T-helper 1 cell (primary cell): ENCODE measurements around the gene PKIG.
A peak's percentile ranks its signal among the peaks of the same experiment; 100 is the strongest.
"Not testable (repeated sequence)": the region's sequence is repeated elsewhere in the genome, so short reads cannot be mapped to it uniquely, and the experiment has no call there.

Experiments used
- DNase-seq, 5 donors: peaks; one replicate each; pipeline ENCODE4 v3.0.0-alpha.2; 2012 to 2020

PKIG gene

DNA sequence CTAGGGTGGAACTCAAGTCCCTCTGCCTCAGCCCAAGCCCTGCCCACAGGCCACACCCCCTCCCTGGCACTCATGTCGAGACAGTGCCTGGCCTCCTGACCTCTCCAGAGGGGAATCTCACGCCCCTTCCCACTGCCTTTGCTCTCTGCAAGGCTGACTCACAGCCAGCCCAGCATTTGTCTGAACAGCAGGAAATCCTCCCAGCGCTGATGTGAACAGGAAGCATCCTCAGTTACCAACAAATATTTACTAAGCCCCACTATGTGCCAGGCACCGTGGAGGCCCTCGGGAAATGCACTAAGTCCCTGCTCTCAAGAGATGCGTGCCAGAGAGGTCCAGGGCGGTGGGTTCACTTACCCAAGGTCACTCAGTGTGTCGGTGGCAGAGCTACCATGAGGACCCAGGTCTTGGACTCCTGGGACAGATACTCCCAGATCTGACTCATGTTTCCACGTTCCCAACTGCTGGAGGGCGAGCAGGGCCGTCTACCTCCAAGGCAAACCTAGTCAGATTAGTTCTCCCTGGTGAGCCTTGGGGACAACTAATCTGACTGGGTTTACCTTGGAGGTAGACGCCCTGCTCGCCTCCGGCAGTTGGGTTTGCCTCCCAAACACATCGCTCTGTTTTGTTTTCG, 61.3 kb downstream of the PKIG start:
- DNase-seq: peak; percentile 31 to 63 (median 50)

DNA sequence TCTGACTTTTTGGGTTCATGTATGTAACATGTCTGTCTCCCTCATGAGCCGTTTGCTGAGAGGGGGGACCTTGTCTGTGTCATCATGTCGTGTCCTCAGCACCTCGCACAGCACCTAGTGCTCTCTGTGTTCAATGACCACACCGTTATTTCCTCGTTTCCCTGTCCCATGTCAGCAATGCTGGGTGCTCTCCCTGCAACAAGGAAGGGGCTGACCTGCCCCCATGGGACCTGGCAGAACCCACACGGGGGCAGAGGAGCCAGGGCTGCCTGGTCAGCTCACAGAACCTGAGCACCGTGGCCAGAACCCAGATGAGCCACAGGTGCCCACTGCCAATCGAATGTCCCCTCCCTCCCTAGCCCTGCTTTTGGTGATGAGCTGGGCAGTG, 61.8 kb downstream of the PKIG start:
- DNase-seq: peak in 2 of 5 donors; percentile 9 to 16

DNA sequence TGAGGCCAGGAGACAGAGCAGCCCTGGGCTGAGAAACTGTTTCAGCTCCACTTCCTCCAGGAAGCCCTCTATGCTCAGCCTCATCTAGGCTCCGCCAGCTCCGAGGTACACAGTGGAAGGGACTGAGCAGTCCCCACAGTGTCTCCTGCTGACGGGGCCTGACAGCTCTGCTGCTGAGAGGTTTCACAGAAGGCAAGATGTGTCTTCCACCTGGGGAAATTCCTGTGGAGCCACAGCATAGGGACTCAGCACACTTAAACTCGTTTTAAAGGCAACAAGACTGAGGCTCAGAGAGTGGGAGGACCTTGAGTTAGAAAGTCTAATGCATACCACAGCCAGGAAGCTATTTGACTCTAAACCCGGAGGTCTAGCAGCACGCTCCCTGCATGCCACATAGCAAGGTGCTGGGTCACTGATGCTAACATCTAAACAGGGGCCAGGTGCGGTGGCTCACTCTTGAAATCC, 62.3 kb downstream of the PKIG start:
- peak in 4 of 5 donors; percentile 33 to 70 (median 40) for DNase-seq

DNA sequence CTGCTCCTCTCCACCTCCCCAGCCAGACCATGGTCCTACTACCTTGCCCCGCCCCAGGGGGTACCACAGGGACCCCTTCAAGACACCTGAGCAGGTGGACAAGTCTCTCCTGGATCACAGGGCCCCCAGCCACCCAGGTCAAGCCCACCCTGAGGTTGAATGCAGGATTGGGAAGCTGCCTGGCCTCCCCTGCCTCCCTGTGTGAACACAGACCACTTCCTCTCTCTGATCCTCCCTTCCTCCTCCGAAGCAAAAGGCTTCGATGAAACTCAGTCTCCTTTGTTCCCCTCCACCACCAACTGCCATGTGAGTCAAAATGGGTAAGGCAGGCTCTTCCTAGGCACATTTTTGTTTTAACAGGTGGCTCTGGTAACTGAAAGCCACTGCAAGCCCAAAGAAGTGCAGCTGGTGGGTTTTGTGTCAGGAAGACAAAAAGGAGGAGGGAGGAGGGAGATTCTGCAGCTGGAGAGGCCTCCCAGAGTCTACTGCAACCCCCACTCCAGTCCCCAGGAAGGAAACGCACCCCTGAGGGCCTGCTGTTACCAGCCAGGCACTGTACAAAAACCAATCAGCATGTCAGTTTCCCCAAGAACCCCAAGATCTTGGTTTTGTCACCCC, 63.8 kb downstream of the PKIG start:
- DNase-seq: peak in 3 of 5 donors; percentile 8 to 85 (median 22)

DNA sequence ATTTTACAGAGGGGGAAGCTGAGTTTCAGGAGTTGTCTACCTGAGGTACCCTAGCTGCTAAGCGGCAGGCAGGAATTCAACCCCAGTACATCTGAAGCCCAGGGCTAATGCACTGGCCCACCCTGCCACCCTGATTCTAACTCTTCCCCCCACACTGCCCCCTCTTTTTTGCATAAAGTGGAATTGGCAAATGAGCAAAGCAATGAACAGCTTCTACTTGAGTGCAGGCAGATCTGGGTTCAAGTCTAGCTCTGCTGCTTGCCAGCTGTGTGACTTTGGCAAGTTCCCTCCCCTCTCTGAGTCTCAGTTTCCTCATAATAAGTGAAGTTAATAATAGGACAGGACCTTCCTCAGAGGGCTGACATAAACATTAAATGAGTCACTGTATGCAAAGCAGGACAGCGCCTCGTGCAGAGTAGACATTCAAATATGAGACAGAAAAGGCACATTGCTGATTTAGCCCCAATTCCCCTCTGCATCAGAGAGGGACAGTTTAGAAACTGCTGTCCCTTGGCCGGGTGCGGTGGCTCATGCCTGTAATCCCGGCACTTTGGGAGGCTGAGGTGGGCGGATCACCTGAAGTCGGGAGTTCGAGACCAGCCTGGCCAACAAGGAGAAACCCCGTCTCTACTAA, 64.4 kb downstream of the PKIG start:
- DNase-seq: peak in 1 of 5 donors; percentile 48

DNA sequence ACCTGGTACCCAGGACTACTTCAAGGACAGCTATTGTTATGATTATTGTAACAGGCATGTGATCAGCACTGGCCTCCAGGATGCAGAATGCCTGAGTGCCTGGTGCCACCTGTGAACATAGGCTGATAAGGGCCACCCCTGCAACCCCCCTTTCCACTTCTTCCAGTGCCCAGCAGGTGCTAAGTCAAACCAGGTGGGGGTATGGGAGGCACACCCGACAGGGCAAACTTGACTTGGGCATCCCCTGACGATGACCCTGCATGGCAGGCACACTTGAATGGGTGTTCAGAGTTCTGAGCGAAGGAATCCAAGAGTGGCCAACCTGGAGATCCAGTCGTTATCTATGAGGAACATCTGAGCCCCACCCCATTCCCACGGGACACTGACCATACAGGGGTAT, 65.7 kb downstream of the PKIG start:
- DNase-seq: no peak

DNA sequence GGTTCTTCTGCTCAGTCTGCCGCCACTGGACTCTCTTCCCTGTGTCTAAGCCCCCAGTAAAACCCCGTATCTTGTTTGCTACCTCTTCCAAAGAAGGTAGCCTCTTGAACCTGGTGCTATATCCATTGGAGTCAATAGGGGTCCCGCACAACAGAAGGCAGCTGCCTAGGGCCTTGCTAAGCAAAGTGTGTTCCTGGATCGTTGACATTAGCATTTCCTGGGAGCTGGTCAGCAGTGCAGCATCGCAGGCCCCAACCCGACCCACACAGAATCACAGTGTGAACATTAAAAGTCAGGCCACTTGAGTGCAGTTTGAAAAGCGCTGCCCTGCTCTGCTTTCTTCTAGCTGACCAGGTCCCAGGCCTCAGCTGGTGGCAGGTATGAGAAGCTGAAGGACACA, 66.2 kb downstream of the PKIG start:
- DNase-seq: no peak

DNA sequence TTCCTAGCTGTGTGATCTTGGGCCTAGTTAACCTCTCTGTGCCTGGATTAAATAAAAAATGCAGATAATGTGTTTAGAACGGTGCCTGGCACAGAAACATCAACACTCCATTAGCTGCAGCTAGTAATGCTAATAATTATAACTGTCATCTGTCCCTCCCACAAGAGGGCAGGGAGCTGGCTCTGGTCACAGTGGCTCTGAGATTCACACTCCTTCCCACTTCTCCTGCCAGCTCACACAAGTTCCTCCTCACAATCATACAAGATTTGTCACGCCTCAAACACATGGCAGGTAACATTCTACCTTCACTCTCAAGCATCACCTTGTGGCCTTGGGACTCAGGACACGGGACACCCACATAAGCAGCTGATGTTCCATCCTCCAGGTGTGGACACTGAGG, 66.7 kb downstream of the PKIG start:
- no peak for DNase-seq

DNA sequence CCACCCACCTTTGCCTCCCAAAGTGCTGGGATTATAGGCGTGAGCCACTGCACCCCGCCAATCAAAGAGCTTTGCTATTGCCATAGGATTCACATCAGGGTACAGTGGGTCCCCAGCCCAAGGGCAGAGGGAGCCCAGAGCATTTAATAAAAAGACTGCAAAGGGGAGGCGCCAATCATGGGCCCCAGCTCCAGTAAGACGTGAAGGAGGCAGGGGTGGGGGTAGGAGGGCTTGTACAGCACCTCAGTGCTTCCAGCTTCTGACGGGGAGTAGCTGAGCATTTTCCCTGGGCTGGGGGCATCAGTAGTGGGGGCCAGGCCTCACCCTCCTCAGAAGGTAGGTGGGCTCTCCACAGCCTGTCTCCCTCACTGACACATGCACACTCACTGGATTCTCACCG, 67.6 kb downstream of the PKIG start:
- DNase-seq: no peak

DNA sequence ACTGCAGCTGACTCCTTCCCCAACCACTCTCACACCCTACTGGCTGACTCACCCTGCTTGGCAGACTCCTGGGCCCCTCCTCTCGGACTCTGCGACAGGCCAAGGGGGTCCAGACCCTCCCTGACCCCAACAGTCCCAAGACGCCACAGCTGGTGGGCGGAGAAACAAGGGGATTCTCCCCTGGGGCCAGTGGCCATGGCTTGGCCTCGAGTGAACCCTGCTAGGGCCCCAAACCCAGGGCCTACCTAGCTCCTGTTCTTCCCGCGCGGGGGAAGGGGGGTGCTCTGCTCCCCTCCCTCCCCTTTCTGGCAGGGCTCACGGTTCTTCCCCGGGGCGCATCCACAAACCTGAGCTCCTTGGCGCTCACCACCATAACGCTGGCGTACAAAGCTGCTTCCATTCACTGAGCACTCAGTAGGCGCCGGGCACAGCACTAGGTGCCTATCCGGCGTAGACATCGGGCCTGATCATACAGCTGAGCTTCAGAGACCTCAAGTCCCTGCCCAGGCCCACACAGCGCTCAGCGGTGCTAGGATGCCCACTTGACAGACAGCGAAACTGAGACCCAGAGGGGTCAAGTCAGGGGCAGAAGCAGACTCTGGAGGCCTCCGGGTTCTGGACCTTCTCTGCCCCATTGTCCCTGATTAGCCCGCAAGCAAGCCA, 68.5 kb downstream of the PKIG start:
- peak in 3 of 5 donors; percentile 26 to 55 (median 29) for DNase-seq

DNA sequence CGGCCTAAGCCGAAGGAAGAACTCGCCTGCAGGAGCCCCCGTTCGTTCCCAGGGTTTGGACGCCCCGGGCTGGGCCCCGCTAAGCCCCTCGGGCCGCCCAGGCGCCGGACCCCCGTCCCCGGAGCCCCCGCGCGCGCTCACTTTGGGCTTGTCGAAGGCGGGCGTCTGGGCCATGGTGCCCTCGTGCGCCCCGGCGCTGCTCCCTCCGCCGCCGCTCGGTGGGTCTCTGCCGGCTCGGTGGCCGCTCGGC, 69.0 kb downstream of the PKIG start:
- DNase-seq: no peak

DNA sequence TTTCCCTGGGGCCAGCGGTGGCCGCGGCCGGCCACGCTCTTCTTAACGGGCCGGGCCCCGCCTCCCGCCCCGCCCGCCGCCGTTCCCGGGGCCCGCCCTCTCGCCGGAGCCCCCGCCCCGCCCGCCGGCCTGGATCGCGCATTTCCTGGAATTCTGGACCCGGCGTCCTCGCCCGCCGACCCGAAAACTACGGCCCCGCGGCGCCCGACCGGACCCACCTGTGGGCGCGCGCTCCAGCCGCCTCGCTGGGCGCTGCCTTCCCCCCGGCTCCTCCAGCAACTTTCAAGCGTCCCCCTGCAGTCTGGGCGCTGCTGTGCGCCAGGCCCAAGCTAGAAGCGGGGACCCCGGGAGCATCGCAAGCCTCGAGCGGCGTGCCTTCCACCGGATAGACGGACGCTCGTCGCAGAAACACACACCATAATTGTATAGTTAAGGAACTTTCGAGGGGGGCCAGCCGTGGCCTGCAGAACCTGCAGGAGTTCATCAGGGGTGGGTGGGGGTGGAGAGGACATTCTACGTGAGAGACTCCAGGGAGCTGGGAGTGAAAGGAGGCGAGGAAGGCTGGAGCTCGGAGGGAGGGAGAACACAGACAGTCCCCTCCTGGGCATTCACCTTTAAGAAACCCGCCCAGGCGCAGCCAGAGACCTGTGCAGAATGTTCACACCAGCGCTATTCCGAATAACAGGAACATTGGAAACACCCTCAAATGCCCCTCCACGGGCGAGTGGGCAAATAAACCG, 69.5 kb downstream of the PKIG start, which contains the start of gene ADA:
ADA (minus strand) TSS at position 16 of the 740 bp plus-strand sequence. CDS start 92 bp downstream, outside the sequence.
- DNase-seq: peak in 4 of 5 donors; percentile 28 to 59 (median 37)

DNA sequence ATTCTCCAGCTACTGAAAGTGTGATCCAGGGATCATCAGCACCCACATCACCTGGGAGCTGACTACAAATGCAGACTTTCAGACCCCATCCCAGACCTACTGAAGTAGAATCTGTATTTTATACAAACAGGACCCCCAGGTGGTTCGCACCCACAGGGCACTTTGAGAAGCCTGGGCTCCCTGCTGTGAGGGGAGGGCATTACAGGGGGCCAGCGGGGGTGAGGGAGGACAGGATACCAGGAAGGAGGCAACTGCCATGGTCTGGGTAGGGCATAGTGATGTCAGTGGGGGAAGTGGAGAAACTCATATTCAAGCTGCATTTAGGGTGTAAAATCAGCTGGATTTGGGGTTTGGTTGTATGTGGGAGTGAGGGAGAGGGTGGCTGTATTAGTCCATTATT, 71.2 kb downstream of the PKIG start:
- no peak for DNase-seq

DNA sequence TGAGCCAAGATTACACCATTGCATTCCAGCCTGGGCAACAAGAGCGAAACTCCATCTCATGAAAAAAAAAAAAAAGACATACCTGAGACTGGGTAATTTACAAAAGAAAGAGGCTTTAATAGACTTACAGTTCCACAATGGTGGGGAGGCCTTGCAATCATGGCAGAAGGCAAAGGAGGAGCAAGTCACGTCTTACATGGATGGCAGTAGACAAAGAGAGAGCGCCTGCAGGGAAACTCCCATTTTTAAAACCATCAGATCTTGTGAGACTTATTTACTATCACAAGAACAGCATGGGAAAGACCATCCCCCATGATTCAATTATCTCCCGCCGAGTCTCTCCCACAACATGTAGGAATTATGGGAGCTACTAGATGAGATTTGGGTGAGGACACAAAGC, 71.8 kb downstream of the PKIG start:
- DNase-seq: not testable (repeated sequence)

DNA sequence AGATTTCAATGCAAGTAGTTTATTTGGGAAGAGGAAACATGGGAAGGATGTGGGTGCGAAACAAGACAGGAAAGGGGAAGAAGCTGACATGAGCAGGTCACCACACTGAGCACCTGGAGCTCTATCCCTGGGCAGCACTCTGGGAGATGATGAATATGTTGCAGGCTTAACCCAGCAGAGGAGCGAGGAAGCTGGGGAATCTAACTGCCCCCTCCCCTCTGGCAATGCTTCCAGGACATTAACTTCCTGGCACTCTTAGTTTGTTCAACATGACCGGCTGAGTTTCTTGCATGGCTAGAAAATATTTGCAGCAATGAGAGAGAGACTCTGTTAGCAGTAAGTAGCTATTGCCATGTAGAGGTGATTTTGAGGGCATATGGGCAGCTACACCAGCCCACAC, 74.1 kb downstream of the PKIG start:
- no peak for DNase-seq

DNA sequence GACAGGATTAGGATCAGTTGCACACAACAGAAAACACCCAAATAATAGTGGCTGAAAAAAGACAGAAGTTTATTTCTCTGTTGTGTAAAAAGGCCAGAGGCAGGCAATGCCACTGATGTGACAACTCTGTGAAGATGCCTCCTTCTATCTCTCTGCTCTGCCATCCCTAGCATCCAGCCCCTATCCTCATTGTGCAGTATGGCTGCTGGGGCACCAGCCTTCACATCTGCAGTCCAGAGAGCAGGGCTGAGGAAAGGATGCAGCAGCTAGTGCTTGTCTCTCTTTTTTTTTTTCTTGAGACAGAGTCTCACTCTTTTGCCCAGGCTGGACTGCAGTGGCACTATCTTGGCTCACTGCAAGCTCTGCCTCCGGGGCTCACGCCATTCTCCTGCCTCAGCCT, 75.5 kb downstream of the PKIG start:
- no peak for DNase-seq

DNA sequence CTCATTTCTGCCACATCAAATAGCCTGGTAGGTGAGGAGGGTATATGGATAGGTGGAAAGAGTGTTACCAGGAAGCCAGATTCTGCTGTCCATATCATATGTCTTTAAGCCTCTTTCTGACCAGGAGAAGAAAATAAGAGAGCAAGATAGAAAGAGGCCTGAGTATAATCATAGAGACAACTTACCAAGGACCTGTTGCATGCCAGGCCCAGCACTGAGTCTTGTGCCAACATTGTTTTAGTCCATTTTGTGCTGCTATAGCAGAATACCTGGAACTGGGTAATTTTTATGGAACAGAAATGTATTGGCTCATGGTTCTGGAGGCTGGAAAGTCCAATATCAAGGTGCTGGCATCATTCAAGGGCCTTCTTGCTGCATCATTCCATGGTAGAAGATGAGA, 76.4 kb downstream of the PKIG start:
- no peak for DNase-seq

DNA sequence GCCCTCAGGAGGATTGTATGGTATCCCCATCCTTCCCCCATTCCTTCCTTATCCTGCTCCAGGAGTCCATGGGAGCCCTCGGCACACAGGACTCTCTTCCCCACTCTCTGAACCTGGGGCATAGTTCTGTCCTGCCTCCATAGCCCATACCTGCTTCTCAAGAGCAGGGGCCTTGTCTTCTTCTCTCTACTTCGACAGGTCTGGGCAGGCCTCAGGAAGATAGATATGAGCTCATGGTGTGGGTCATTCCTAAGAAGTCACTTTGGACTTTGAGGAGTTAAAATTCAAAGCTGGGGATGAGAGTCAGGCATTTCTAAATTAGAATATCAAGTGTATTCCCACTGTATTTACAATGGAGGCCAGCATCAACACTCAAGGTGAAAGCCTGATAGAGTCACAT, 77.6 kb downstream of the PKIG start:
- DNase-seq: no peak

DNA sequence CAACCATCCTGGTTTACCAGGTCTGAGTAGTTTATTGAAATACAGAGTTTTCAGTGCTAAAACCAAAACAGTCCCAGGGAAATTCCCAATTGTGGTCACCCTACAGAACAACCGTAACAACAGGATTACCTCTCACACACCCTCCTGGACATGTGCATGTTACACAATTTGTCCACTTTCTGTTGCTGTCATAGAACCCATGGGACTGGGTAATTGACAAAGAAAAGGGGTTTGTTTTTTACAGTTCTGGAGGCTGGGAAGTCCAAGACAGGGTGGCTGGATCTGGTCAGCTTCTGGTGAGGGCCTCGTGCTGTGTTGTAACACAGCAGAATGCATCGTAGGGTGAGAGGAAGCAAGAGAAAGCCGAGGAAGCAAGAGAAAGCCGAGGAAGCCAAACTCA, 78.2 kb downstream of the PKIG start:
- DNase-seq: no peak

DNA sequence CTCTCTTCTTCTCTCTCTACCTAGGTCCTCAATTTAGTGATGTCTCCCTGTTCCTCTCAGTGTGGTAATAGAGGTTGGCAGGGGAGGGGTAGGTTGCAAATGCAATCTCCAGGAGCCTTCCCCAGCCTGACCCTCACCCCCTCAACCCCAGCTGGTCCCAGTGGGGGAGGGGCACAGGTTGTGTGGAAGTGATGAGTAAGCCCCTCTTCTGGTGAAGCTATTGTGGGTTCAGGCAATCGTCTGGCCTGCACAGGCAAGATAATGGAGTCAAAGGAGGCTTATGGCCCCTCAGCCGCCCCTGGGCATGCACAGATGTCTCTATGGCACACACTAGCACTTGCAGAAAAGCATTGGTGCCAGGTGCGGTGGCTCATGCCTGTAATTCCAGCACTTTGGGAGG, 79.9 kb downstream of the PKIG start:
- no peak for DNase-seq

DNA sequence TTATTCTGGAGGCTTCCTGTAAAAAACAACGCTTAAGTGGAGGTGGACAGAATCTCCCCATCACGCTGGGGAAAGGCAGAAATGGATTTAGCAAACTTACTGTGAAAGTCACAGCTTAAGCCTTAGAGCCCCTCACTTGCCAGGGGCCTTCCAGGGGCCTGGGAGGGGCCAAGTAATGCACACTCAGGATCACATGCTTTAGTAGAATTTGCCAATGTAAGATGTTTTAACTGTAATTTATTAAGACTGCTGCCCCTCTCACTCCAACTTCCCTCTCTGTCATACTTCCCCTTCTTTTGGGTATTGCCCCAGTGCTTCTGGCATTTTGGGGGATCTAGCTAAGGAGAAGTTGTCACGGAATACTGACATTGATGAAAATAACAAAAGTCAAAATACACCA, 81.8 kb downstream of the PKIG start:
- DNase-seq: no peak

DNA sequence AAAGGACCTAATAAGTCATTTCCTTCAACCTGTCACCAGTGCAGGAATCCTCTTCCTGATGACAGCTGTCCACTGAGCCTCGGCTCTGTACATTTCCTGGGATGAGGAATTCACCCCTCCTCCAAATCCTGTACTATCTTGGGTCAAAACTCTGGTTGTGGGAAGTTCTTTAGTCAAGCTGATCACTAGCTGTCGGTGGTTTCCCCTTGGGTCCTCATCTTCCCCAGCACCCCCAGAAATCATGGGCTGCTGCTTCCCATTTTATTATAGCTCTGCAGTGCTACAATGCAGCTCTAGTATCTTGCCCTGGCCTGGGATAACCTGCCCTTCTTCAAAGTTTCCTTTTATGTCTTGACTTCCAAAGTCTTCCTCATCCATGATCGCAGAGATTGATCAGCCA, 83.7 kb downstream of the PKIG start:
- no peak for DNase-seq
